ENCODE measurements around the gene GPR6. TPM values are rescaled to one million over a fixed set of nuclear protein-coding genes. Genes with fewer than 3 reads are reported as not detected.

The GPR6 gene, protein sequence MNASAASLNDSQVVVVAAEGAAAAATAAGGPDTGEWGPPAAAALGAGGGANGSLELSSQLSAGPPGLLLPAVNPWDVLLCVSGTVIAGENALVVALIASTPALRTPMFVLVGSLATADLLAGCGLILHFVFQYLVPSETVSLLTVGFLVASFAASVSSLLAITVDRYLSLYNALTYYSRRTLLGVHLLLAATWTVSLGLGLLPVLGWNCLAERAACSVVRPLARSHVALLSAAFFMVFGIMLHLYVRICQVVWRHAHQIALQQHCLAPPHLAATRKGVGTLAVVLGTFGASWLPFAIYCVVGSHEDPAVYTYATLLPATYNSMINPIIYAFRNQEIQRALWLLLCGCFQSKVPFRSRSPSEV
- total RNA-seq (ENCODE audit: low replicate concordance) = not detected in 2 replicates

DNA sequence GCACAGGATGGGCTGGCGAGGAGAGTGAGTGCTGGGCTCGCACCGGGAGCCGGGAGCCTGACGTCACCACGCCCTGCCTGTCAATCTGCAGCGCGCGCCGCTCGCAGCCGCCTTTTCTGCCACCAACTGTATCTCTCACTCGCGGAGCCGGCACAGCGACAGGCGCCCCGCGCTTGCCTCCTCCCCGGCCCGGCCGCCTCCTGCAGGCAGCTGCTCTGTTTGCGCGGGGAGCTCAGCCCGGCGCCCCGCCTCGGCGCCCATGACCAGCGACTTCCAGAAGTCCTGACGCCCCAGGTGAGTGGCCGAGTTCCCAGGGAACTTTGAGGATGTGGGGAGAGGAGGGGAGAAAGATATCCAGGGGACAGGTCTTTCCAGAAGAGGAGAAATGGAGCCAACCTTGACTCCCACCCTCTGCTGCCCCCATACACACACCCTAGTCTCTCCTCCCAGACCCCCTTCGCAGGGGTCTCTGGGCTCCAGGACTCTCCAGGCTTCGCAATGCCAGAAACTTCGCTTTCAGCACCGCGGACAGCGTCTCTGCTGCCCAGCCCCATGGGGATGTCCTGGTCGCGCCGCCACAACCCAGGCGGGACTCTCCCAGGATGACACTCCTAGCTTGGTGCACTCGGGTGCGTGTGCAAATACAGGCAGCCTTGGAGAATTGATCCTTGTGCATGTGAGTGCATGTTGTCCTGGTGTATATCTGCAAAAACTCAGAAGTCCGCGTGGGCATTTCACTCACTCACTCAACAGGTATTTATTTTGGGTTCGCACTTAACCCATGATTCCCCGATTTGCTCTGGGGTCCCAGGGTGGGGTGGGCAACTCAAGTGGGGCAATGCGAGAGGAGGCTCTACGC is at the start of gene GPR6:
Gene GPR6 (plus strand): TSS at position 138 of the 859 bp plus-strand sequence. CDS start 802 bp downstream, outside the sequence.
- H3K4me3 ChIP-seq (ENCODE audit: low read depth, low read length) = no peak within 1 kb of the TSS
- TF ChIP-seq, protein P1, sequence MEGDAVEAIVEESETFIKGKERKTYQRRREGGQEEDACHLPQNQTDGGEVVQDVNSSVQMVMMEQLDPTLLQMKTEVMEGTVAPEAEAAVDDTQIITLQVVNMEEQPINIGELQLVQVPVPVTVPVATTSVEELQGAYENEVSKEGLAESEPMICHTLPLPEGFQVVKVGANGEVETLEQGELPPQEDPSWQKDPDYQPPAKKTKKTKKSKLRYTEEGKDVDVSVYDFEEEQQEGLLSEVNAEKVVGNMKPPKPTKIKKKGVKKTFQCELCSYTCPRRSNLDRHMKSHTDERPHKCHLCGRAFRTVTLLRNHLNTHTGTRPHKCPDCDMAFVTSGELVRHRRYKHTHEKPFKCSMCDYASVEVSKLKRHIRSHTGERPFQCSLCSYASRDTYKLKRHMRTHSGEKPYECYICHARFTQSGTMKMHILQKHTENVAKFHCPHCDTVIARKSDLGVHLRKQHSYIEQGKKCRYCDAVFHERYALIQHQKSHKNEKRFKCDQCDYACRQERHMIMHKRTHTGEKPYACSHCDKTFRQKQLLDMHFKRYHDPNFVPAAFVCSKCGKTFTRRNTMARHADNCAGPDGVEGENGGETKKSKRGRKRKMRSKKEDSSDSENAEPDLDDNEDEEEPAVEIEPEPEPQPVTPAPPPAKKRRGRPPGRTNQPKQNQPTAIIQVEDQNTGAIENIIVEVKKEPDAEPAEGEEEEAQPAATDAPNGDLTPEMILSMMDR (IDR thresholded peaks at IDR 0.05; ENCODE audit: insufficient read depth, low read length) = no peak
- peak; percentile 35 for DNase-seq (ENCODE audit: low read depth)

DNA sequence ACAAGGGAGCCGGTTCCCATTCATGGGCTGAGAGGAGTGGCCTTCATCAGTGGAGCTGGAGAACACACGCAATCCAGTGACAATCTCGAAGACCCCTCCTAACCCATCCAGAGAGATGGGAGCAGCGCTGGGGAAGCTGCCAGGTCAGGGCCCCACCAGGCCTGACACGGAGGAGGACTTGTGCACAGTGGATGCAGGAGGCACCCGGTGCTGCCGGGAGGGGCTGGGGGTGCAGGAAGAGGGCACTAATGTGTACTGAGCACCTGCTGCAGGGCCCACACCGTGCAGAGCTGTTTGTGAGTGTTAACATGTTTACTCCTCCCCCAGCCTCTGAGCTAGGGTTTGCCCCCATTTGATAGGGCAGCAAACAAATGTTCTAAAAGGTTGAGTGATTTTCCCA is 43.8 kb upstream of the GPR6 start:
- TF ChIP-seq, protein P1 (IDR thresholded peaks at IDR 0.05; ENCODE audit: insufficient read depth, low read length) = no peak
- H3K4me3 ChIP-seq (ENCODE audit: low read depth, low read length) = no peak overlapping the region
- no peak for DNase-seq (ENCODE audit: low read depth)

DNA sequence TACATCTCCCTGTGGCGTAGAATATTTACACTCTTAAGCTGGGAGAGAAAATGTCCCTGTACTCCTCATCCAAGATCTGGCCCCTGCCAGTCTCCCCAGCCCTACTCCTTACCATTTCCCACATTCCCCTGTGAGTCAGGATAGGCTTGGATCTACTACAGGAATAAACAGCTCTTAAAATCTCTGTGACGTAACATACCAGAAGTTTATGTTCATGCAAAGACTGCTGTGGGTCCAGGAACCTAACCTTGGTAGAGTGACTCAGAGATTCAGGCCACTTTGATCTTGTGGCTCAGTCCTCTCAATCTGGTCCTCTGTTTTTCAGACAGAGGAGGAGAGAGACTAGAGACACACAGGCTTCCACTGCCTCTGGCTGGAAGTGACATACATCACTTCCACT is 38.5 kb upstream of the GPR6 start:
- no peak overlapping the region for H3K4me3 ChIP-seq (ENCODE audit: low read depth, low read length)
- TF ChIP-seq, protein P1 (IDR thresholded peaks at IDR 0.05; ENCODE audit: insufficient read depth, low read length) = no peak
- peak; percentile 1 for DNase-seq (ENCODE audit: low read depth)

DNA sequence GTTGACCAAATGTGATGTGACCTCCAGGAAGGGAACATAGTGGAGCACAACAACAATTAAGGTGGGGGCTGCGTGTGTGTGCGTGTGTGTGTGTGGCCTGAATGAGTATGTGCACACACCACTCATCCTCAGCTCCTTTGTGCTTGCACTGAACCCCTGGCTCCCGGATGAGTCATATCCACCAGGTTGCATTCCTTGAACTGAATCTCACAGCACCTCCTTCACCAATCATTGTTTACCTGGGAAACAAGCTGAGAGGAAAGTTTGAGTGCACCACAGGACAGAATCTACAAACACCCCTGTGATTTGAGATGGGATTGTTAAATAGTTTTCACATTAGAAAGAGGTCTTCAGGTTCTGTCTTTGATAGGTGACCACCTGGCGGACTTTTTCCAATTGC is 33.7 kb upstream of the GPR6 start:
- H3K4me3 ChIP-seq (ENCODE audit: low read depth, low read length) = no peak overlapping the region
- TF ChIP-seq, protein P1 (IDR thresholded peaks at IDR 0.05; ENCODE audit: insufficient read depth, low read length) = no peak

DNA sequence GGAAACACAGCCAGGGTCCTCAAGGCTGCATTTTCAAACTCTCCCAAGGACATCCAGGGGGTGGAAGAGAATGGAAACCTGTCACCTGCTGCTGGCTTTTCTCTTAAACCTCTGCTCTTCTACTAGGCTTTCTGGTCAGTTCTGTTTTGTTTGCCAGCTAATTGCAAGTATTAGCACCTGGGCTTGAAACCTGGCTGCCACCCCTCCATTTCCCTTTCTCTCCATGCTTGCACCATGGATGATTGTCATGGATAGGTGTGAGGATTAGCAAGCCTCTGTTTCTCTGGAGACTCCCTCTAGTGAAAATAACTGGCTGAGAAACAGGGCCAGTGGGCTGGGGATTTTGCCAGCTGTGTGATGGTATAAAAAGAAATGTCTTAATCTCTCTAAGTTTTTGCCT is 33.0 kb upstream of the GPR6 start:
- TF ChIP-seq, protein P1 (IDR thresholded peaks at IDR 0.05; ENCODE audit: insufficient read depth, low read length) = no peak
- DNase-seq (ENCODE audit: low read depth) = no peak
- no peak overlapping the region for H3K4me3 ChIP-seq (ENCODE audit: low read depth, low read length)

More for the DNA sequence above, 33.7 kb upstream of the GPR6 start:
- DNase-seq (ENCODE audit: low read depth) = no peak

DNA sequence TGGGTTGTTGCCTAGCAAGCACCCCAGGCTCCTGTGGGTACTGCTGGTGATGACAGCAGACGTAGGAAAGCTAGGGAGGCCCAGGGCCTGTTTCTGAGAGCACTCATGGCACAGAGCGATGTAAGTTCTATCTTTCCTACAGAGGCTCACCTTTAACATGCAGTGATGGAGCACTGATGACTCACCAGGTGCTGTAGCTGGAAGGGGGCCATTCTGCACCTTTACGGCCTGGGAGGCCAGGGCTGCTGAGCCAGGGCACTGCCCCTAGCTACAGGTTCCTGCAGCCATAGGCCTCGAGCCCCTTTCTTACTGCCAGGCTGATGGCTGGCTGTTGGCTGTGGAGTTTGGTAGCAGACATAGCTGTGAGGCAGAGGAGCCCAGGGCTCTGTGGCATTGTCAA is 31.1 kb upstream of the GPR6 start:
- DNase-seq (ENCODE audit: low read depth) = no peak
- TF ChIP-seq, protein P1 (IDR thresholded peaks at IDR 0.05; ENCODE audit: insufficient read depth, low read length) = no peak

More for the DNA sequence above, 31.1 kb upstream of the GPR6 start:
- H3K4me3 ChIP-seq (ENCODE audit: low read depth, low read length) = no peak overlapping the region

Data from fibroblast of the aortic adventitia (primary cell).